Measurements from ENCODE around the gene LGALS14. TPM values are rescaled to one million over a fixed set of nuclear protein-coding genes. Genes with fewer than 3 reads are reported as not detected.
"Not testable (repeated sequence)": the region's sequence is repeated elsewhere in the genome, so short reads cannot be mapped to it uniquely, and the experiment has no call there.

LGALS14 gene
- total and polyA plus RNA-seq, 2 of the 8 experiments (the other 6 are each of a cell fraction or from before 2014, with no cell fraction given): 0.50 to 0.77 TPM

DNA sequence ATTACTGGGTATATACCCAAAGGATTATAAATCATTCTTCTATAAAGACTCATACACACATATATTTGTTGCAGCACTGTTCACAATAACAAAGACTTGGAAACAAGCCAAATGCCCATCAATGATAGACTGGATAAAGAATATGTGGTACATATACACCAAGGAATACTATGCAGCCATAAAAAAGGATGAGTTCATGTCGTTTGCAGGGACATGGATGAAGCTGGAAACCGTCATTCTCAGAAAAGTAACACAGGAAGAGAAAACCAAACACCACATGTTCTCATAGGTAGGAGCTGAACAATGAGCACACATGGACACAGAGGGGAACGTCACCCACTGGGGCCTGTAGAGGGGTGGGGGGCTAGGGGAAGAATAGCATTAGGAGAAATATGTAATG lies 15.9 kb downstream of the LGALS14 start:
- H3K56ac ChIP-seq (replicated peaks; ENCODE audit: insufficient read length, low read depth, low read length); H4K8ac ChIP-seq (ENCODE audit: extremely low read depth, insufficient read depth, low read length); H3K27me3 ChIP-seq (replicated peaks in 1 of 4; ENCODE audit: control insufficient read depth in 3 of 4, extremely low read depth in 1 of 4, insufficient read depth in 3 of 4, low read length in 3 of 4); H4K5ac ChIP-seq (ENCODE audit: insufficient read length, low read depth, low read length); H3K4me2 ChIP-seq (ENCODE audit: insufficient read depth in 1 of 2, low read depth in 2 of 2, low read length in 2 of 2); DNase-seq (ENCODE audit: low read depth in 1 of 2, low spot score in 2 of 2); H3K23ac ChIP-seq (ENCODE audit: insufficient read length); H3K79me2 ChIP-seq (ENCODE audit: control insufficient read depth in 1 of 2, insufficient read depth in 2 of 2, low read length in 2 of 2); H3K14ac ChIP-seq (ENCODE audit: insufficient read length); CTCF ChIA-PET (ENCODE audit: partially characterized antibody); H4K91ac ChIP-seq (replicated peaks; ENCODE audit: insufficient read length, low read length); H3K4me3 ChIP-seq (ENCODE audit: extremely low read depth in 1 of 4, insufficient read depth in 2 of 4, low read depth in 3 of 4, low read length in 4 of 4); H3K27ac ChIP-seq (ENCODE audit: low read depth, low read length); H2BK120ac ChIP-seq (replicated peaks; ENCODE audit: low read depth, low read length); POLR2A ChIA-PET (ENCODE audit: partially characterized antibody); H2AFZ ChIP-seq (ENCODE audit: low read length); H3K9ac ChIP-seq (replicated peaks in 1 of 4; ENCODE audit: extremely low read depth in 1 of 4, low read depth in 3 of 4, low read length in 3 of 4); H3K36me3 ChIP-seq (ENCODE audit: control insufficient read depth in 2 of 4, insufficient read depth in 4 of 4, low read length in 3 of 4); H3K23me2 ChIP-seq (ENCODE audit: low read depth, low read length); H2BK5ac ChIP-seq (ENCODE audit: low read depth, low read length); H2BK12ac ChIP-seq (ENCODE audit: low read depth, low read length); H3K79me1 ChIP-seq (ENCODE audit: low read depth, low read length); H3K18ac ChIP-seq (ENCODE audit: extremely low read depth, low read length); FAIRE-seq; H3K4ac ChIP-seq (replicated peaks; ENCODE audit: insufficient read length, low read depth, low read length); H3K4me1 ChIP-seq (replicated peaks in 1 of 4; ENCODE audit: control insufficient read depth in 3 of 4, insufficient read depth in 4 of 4, low read length in 3 of 4); H2BK20ac ChIP-seq (ENCODE audit: low read length); H3K9me3 ChIP-seq (ENCODE audit: insufficient read depth in 2 of 2, low read depth in 1 of 2, low read length in 1 of 2); H2BK15ac ChIP-seq (ENCODE audit: low read length); H2AK5ac ChIP-seq (ENCODE audit: low read depth, low read length); H4K20me1 ChIP-seq (replicated peaks in 1 of 2; ENCODE audit: control insufficient read depth in 1 of 2, insufficient read depth in 2 of 2, low read length in 2 of 2): not testable (repeated sequence)
- 84% methylated on average over 3 of the region's 3 CpGs; no CpG with 5 or more reads in 1 of the 2 experiments for WGBS, 2 experiments (ENCODE audit: extremely low coverage in 1 of 2, insufficient coverage in 1 of 2, insufficient read length in 1 of 2, insufficient replicate concordance in 2 of 2, low coverage in 1 of 2, low lambda C conversion rate in 2 of 2, missing lambda C conversion rate in 1 of 2)

All from H1 (cell line).